Activated naive CD8-positive, alpha-beta T cell treated with anti-CD3 and anti-CD28 coated beads for 36 hours (primary cell): ENCODE data around the gene ATG2B. TPM values are rescaled to one million over a fixed set of nuclear protein-coding genes. Genes with fewer than 3 reads are reported as not detected.
"Not testable (repeated sequence)": the region's sequence is repeated elsewhere in the genome, so short reads cannot be mapped to it uniquely, and the experiment has no call there.

ENCODE experiments used
- DNase-seq: peaks from one replicate; pipeline ENCODE4 v3.0.0; 2021
- H3K27ac Mint-ChIP-seq: one replicate; pipeline ENCODE4 v1.8.0; 2022; ENCODE audit warnings: mild to moderate bottlenecking, moderate library complexity, mixed read lengths
- H3K27me3 Mint-ChIP-seq: one replicate; pipeline ENCODE4 v1.8.0; 2022; ENCODE audit warnings: mild to moderate bottlenecking, mixed read lengths
- H3K36me3 Mint-ChIP-seq: one replicate; pipeline ENCODE4 v1.8.0; 2021; ENCODE audit warnings: mild to moderate bottlenecking, mixed read lengths
- H3K4me1 Mint-ChIP-seq: one replicate; pipeline ENCODE4 v1.8.0; 2021; ENCODE audit warnings: mixed read lengths
- H3K4me3 Mint-ChIP-seq: one replicate; pipeline ENCODE4 v1.8.0; 2022; ENCODE audit warnings: mild to moderate bottlenecking, moderate library complexity, mixed read lengths
- H3K9me3 Mint-ChIP-seq: one replicate; pipeline ENCODE4 v1.8.0; 2022; ENCODE audit warnings: mixed read lengths
- total RNA-seq, 2 experiments: library from RNA; stranded (reverse); gene quantifications; one replicate each; pipeline ENCODE4 v1.2.3, GENCODE V29; 2021

The ATG2B gene
- total RNA-seq, 2 experiments from 2014 or later = 15.3 to 15.9 TPM

DNA sequence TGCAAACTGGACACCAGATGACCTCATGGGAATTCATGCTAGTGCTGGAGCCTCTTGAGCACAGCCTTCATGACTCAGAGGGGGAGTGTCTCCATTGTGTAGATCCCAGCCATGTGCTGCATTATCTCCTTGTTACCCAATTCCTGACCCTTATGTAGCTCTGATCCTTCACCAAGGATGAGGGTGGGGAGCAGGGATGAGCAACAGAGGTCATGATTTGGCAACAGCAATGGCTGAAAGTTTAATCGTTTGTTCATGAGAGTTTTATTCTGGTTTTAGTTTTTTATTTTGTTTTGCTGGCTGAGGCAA lies 116.6 kb downstream of the ATG2B start:
- Mint-ChIP-seq H3K27me3 (peaks cover 15% of the 10 kb centered on the region), H3K27ac (no peak overlapping the region), H3K36me3 (no peaks in the 10 kb centered on the region), H3K4me1 (no peaks in the 10 kb centered on the region), H3K9me3 (no peaks in the 10 kb centered on the region), H3K4me3 (no peak overlapping the region)
- DNase-seq = no peak

GRCh38 chr14:96245710-96246538 lies 117.2 kb downstream of the ATG2B start:
- no peak for DNase-seq
- Mint-ChIP-seq H3K4me1 (no peaks in the 10 kb centered on the region), H3K36me3 (no peaks in the 10 kb centered on the region), H3K4me3 (no peak overlapping the region), H3K9me3 (no peaks in the 10 kb centered on the region), H3K27me3 (peaks cover 13% of the 10 kb centered on the region), H3K27ac (no peak overlapping the region)

DNA sequence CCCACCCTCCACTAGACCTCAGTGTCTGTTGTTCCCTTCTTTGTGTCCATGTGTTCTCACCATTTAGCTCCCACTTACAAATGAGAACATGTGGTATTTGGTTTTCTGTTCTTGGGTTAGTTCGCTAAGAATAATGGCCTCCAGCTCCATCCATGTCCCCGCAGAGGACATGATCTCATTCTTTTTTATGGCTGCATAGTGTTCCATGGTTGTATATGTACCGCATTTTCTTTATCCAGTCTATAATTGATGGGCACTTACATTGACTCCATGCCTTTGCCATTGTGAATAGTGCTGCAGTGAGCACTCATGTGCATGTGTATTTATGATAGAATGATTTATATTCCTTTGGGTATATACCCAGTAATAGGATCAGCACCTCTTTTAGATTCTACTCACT lies 118.1 kb downstream of the ATG2B start:
- H3K9me3 Mint-ChIP-seq, H3K27ac Mint-ChIP-seq, H3K4me1 Mint-ChIP-seq, H3K4me3 Mint-ChIP-seq, DNase-seq, H3K36me3 Mint-ChIP-seq: not testable (repeated sequence)
- H3K27me3 Mint-ChIP-seq = peaks cover 11% of the 10 kb centered on the region

DNA sequence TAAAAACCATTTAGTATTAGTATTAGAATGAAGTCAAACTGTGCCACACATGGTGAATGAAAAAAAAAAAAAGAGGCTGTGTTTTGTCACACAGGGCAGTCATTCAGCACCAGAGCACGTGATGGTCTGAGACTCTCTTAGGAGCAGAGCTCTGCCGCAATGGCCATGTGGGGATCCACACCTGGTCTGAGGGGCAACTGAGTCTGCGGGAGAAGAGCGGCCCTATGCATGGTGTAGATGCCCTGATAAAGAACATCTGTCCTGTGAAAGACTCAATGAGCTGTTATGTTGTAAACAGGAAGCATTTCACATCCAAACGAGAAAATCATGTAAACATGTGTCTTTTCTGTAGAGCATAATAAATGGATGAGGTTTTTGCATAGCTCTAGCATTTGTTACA lies 119.4 kb downstream of the ATG2B start:
- Mint-ChIP-seq H3K36me3 (no peaks in the 10 kb centered on the region), H3K27ac (no peak overlapping the region), H3K9me3 (no peaks in the 10 kb centered on the region), H3K4me1 (no peaks in the 10 kb centered on the region), H3K27me3 (peaks cover 10% of the 10 kb centered on the region), H3K4me3 (no peak overlapping the region)
- DNase-seq = no peak

DNA sequence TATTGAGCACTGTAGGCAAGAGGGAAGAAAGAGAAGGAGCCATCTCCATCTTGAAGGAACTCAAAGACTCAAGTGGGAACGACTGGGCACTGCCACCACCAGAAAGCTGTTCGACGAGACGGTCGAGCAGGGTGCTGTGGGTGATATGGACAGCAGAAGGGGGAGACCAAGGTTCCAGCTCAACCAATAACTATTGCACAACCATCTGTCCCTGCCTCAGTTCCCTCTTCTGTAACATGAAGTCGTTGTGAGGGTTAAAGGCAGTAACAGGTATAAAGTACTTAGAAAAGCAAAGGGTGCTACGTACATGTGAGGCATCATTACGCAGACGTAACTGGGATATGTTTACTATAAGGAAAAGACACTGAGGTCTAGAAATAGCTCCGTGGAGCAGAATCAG lies 121.0 kb downstream of the ATG2B start:
- H3K27me3 Mint-ChIP-seq = peaks cover 6% of the 10 kb centered on the region
- no peaks in the 10 kb centered on the region for H3K36me3 Mint-ChIP-seq

GRCh38 chr14:96240641-96241040 lies 122.5 kb downstream of the ATG2B start:
- DNase-seq = no peak
- H3K4me1 Mint-ChIP-seq = no peaks in the 10 kb centered on the region
- H3K27me3 Mint-ChIP-seq = peaks cover 3% of the 10 kb centered on the region
- H3K4me3 Mint-ChIP-seq = no peak overlapping the region
- no peaks in the 10 kb centered on the region for H3K36me3 Mint-ChIP-seq
- H3K9me3 Mint-ChIP-seq = no peaks in the 10 kb centered on the region
- H3K27ac Mint-ChIP-seq = no peak overlapping the region

More for the DNA sequence above, 121.0 kb downstream of the ATG2B start:
- Mint-ChIP-seq H3K27ac (no peak overlapping the region), H3K9me3 (no peaks in the 10 kb centered on the region), H3K4me1 (no peaks in the 10 kb centered on the region), H3K4me3 (no peak overlapping the region)
- DNase-seq = no peak

GRCh38 chr14:96239711-96240141 lies 123.4 kb downstream of the ATG2B start:
- no peaks in the 10 kb centered on the region for H3K9me3 Mint-ChIP-seq
- no peaks in the 10 kb centered on the region for H3K4me1 Mint-ChIP-seq
- H3K4me3 Mint-ChIP-seq = no peak overlapping the region
- no peaks in the 10 kb centered on the region for H3K36me3 Mint-ChIP-seq
- peaks cover 3% of the 10 kb centered on the region for H3K27me3 Mint-ChIP-seq
- H3K27ac Mint-ChIP-seq = no peak overlapping the region
- DNase-seq = no peak

GRCh38 chr14:96238676-96239265 lies 124.4 kb downstream of the ATG2B start:
- Mint-ChIP-seq H3K27ac (no peak overlapping the region), H3K36me3 (no peaks in the 10 kb centered on the region), H3K4me1 (no peaks in the 10 kb centered on the region), H3K27me3 (peaks cover 3% of the 10 kb centered on the region), H3K4me3 (no peak overlapping the region), H3K9me3 (no peaks in the 10 kb centered on the region)
- no peak for DNase-seq

DNA sequence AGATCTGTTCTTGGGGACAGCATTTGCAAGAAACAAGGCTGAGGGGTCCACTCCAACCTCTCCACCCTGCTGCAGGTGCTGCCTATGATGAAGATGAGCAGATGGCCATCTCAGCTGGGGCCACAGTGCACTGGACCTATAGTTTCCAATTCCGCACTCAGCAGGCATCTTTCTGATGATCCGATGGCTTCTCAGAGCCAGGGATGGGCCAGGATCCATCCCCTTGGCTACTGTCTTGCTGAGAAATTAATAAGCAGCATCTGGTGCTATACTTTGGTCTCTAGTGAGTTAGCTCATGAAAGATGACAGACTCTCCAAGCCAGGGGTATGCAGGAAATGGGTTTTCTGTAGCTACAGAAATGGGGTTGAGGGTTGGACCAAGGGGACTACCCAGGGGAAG lies 125.5 kb downstream of the ATG2B start:
- no peaks in the 10 kb centered on the region for H3K9me3 Mint-ChIP-seq
- H3K27me3 Mint-ChIP-seq = peaks cover 3% of the 10 kb centered on the region
- H3K27ac Mint-ChIP-seq = no peak overlapping the region
- no peak overlapping the region for H3K4me3 Mint-ChIP-seq
- no peaks in the 10 kb centered on the region for H3K36me3 Mint-ChIP-seq
- no peaks in the 10 kb centered on the region for H3K4me1 Mint-ChIP-seq
- DNase-seq = no peak

- Mint-ChIP-seq H3K4me3 (no peak overlapping the region), H3K4me1 (no peaks in the 10 kb centered on the region), H3K9me3 (no peaks in the 10 kb centered on the region), H3K27me3 (peaks cover 3% of the 10 kb centered on the region), H3K27ac (no peak overlapping the region), H3K36me3 (no peaks in the 10 kb centered on the region)
- no peak for DNase-seq
These were observed 127.7 kb downstream of the ATG2B start for GRCh38 chr14:96235426-96235825.

DNA sequence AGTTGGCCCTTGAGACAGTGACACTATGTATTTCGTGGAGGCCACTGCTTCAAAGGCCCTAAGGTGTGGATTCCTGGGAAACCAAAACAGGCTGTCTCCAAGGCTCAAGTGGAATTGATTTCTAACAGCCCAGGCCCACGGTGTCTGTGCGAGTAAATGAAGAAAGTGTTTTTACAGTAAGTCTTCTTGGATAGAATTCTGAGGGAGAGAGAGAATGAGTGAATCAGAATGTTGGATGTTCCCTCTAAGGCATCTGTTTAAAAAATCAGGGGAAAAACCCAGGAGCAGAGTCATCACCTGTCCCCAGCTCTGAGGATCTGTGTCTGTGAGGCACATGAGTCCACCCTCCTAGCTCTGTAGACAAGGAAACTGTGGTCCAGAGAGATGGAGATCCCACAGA lies 129.5 kb downstream of the ATG2B start:
- H3K36me3 Mint-ChIP-seq = no peaks in the 10 kb centered on the region
- H3K27ac Mint-ChIP-seq = no peak overlapping the region
- no peaks in the 10 kb centered on the region for H3K4me1 Mint-ChIP-seq

GRCh38 chr14:96232506-96232905 lies 130.6 kb downstream of the ATG2B start:
- Mint-ChIP-seq H3K4me3 (no peak overlapping the region), H3K4me1 (no peaks in the 10 kb centered on the region), H3K36me3 (no peaks in the 10 kb centered on the region), H3K27me3 (no peaks in the 10 kb centered on the region), H3K9me3 (peaks cover 1% of the 10 kb centered on the region), H3K27ac (no peak overlapping the region)
- no peak for DNase-seq

More for the DNA sequence above, 129.5 kb downstream of the ATG2B start:
- Mint-ChIP-seq H3K9me3 (no peaks in the 10 kb centered on the region), H3K27me3 (no peaks in the 10 kb centered on the region), H3K4me3 (no peak overlapping the region)
- no peak for DNase-seq

GRCh38 chr14:96231526-96232130 lies 131.5 kb downstream of the ATG2B start:
- no peak overlapping the region for H3K27ac Mint-ChIP-seq
- peaks cover 1% of the 10 kb centered on the region for H3K9me3 Mint-ChIP-seq
- no peaks in the 10 kb centered on the region for H3K27me3 Mint-ChIP-seq
- no peak for DNase-seq
- no peaks in the 10 kb centered on the region for H3K36me3 Mint-ChIP-seq
- no peaks in the 10 kb centered on the region for H3K4me1 Mint-ChIP-seq
- H3K4me3 Mint-ChIP-seq = no peak overlapping the region

DNA sequence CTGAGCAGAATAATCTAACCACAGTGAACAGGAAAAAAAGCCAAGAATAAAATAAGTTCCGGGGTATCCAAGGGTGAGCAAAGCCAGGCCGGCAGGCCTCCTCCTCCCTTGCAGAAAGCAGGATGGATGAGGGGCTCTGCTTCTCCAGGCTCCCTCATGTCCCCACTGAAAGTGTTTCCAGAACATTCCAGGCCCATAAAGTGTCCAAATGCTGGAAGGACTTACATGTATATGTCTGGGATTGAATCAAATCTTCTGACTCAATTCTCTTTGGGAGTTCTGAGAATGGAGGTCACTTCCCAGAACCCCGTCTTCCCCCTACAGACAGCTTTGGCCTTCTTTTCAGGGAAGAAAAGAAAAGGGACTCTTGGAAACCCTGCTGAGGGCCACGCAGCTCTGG lies 132.1 kb downstream of the ATG2B start:
- Mint-ChIP-seq H3K4me3 (no peak overlapping the region), H3K36me3 (no peaks in the 10 kb centered on the region), H3K27me3 (no peaks in the 10 kb centered on the region), H3K27ac (no peak overlapping the region), H3K9me3 (peaks cover 1% of the 10 kb centered on the region), H3K4me1 (no peaks in the 10 kb centered on the region)
- DNase-seq = no peak

DNA sequence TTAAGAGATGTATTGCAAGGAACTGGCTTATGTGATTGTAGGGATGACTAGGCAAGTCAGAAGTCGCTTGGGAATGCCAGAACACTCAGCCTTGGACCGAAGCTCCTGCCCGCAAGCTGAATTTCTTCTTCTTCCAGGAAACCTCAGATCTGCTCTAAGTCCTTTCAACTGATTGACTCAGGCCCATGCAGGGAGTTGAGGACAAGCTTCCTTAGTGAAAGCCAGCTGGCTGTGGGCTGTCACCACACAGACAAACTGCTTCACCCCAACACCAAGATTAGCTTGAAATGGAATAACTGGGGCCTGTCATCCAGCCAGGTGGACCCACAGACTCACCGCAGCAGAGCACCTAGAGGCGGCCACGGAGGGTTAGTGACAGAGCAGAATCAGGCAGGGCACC lies 133.8 kb downstream of the ATG2B start:
- Mint-ChIP-seq H3K9me3 (peaks cover 1% of the 10 kb centered on the region), H3K4me1 (no peaks in the 10 kb centered on the region), H3K36me3 (no peaks in the 10 kb centered on the region), H3K4me3 (no peak overlapping the region), H3K27ac (no peak overlapping the region), H3K27me3 (no peaks in the 10 kb centered on the region)
- DNase-seq = no peak
